Neural progenitor cell (in vitro differentiated cells): ENCODE results near the gene HIP1R. TPM values are rescaled to one million over a fixed set of nuclear protein-coding genes. Genes with fewer than 3 reads are reported as not detected.

Source experiments
- DNase-seq: peaks from one replicate; pipeline ENCODE4 v3.0.0-alpha.2; 2016; ENCODE audit warnings: low spot score
- H2AFZ ChIP-seq: fragments of 200-600 bp; sonication (generic); replicated peaks from 2 replicates; pipeline ENCODE4 v1.6.1; 2016; ENCODE audit warnings: antibody characterized with exemption
- H3F3A ChIP-seq: fragments of 200-600 bp; sonication (generic); 2 replicates; pipeline ENCODE4 v1.6.1; 2016; ENCODE audit warnings: antibody characterized with exemption, low read depth
- H3K27ac ChIP-seq: fragments of 200-600 bp; sonication (generic); 2 replicates; pipeline ENCODE4 v1.5.1; 2016; ENCODE audit warnings: mild to moderate bottlenecking
- H3K27me3 ChIP-seq: fragments of 200-600 bp; sonication (generic); 2 replicates; pipeline ENCODE4 v1.6.1; 2016; ENCODE audit warnings: mild to moderate bottlenecking, moderate library complexity
- H3K36me3 ChIP-seq: fragments of 200-600 bp; sonication (generic); 2 replicates; pipeline ENCODE4 v1.5.1; 2016
- H3K4me1 ChIP-seq: fragments of 200-600 bp; sonication (generic); 2 replicates; pipeline ENCODE4 v1.6.1; 2016; ENCODE audit warnings: mixed run types
- H3K4me2 ChIP-seq: fragments of 200-600 bp; sonication (generic); 2 replicates; pipeline ENCODE4 v1.6.1; 2016
- H3K4me3 ChIP-seq: fragments of 200-600 bp; sonication (generic); 2 replicates; pipeline ENCODE4 v1.5.1; 2016
- H3K79me2 ChIP-seq: fragments of 200-600 bp; sonication (generic); 2 replicates; pipeline ENCODE4 v1.6.1; 2016; ENCODE audit warnings: low read depth
- H3K9ac ChIP-seq: fragments of 200-600 bp; sonication (generic); 2 replicates; pipeline ENCODE4 v1.6.1; 2016
- H3K9me3 ChIP-seq: fragments of 200-600 bp; sonication (generic); 2 replicates; pipeline ENCODE4 v1.5.1; 2016; ENCODE audit warnings: low read depth
- H4K20me1 ChIP-seq: fragments of 200-600 bp; sonication (generic); 2 replicates; pipeline ENCODE4 v1.6.1; 2016; ENCODE audit warnings: low read depth
- H3K27ac Mint-ChIP-seq: 3 replicates; pipeline ENCODE4 v1.8.0; 2021; ENCODE audit warnings: mixed read lengths
- H3K27me3 Mint-ChIP-seq: 2 replicates; pipeline ENCODE4 v1.8.0; 2022; ENCODE audit warnings: low read depth, mild to moderate bottlenecking, inconsistent platforms, moderate library complexity, mixed read lengths; ENCODE audit not compliant: insufficient read depth
- H3K36me3 Mint-ChIP-seq: 3 replicates; pipeline ENCODE4 v1.8.0; 2021; ENCODE audit warnings: mixed read lengths
- H3K4me1 Mint-ChIP-seq: 3 replicates; pipeline ENCODE4 v1.8.0; 2021; ENCODE audit warnings: mixed read lengths
- H3K4me3 Mint-ChIP-seq: 3 replicates; pipeline ENCODE4 v1.8.0; 2021; ENCODE audit warnings: mild to moderate bottlenecking, moderate library complexity, mixed read lengths
- H3K9me3 Mint-ChIP-seq: 3 replicates; pipeline ENCODE4 v1.8.0; 2020; ENCODE audit warnings: mixed read lengths
- CTCF ChIP-seq: fragments of 200-600 bp; sonication (generic); IDR thresholded peaks from 2 replicates; pipeline ENCODE4 v1.5.1; 2017; ENCODE audit warnings: antibody characterized with exemption, mild to moderate bottlenecking
- EZH2 ChIP-seq: fragments of 200-600 bp; sonication (generic); IDR thresholded peaks from 2 replicates; pipeline ENCODE4 v1.6.1; 2017; ENCODE audit warnings: antibody characterized with exemption, mild to moderate bottlenecking, moderate library complexity
- EZH2phosphoT487 ChIP-seq: fragments of 200-600 bp; sonication (generic); IDR thresholded peaks from 2 replicates; pipeline ENCODE4 v1.6.1; 2017; ENCODE audit warnings: antibody characterized with exemption
- total RNA-seq: library from RNA; depleted of rRNA; stranded (reverse); fragments of >200 nt; gene quantifications from 2 replicates; pipeline ENCODE4 v1.2.3, GENCODE V29; 2015; ENCODE audit warnings: low replicate concordance

Gene HIP1R
- total RNA-seq, 1 donor from 2014 or later = 19.3 TPM

- H3K4me1 ChIP-seq = no peaks in the 10 kb centered on the region
- H3K27ac Mint-ChIP-seq = no peak overlapping the region
- no peaks in the 10 kb centered on the region for H3K9me3 Mint-ChIP-seq
- H2AFZ ChIP-seq = no peak overlapping the region
- H3K79me2 ChIP-seq = no peaks in the 10 kb centered on the region
- TF ChIP-seq CTCF (no peak), EZH2 (no peak), EZH2phosphoT487 (no peak)
- H3K27me3 ChIP-seq = no peaks in the 10 kb centered on the region
- H3F3A ChIP-seq = no peaks in the 10 kb centered on the region
- H3K4me1 Mint-ChIP-seq = peaks cover 12% of the 10 kb centered on the region
- H3K4me3 Mint-ChIP-seq = no peak overlapping the region
- H3K27ac ChIP-seq = no peak overlapping the region
- H3K36me3 ChIP-seq = no peaks in the 10 kb centered on the region
- no peak overlapping the region for H3K4me2 ChIP-seq
- no peak overlapping the region for H3K4me3 ChIP-seq
- DNase-seq = no peak
- no peak overlapping the region for H3K9ac ChIP-seq
- H4K20me1 ChIP-seq = peaks cover 15% of the 10 kb centered on the region
- H3K36me3 Mint-ChIP-seq = peaks cover 3% of the 10 kb centered on the region
- H3K27me3 Mint-ChIP-seq = peaks cover 3% of the 10 kb centered on the region
- no peaks in the 10 kb centered on the region for H3K9me3 ChIP-seq
Measured at GRCh38 chr12:122849352-122850047, 14.2 kb downstream of the HIP1R start.

- Mint-ChIP-seq H3K36me3 (peaks cover 3% of the 10 kb centered on the region), H3K4me3 (no peak overlapping the region), H3K27me3 (peaks cover 5% of the 10 kb centered on the region), H3K9me3 (no peaks in the 10 kb centered on the region), H3K4me1 (peaks cover 12% of the 10 kb centered on the region), H3K27ac (no peak overlapping the region)
- no peak for DNase-seq
- H3K9me3 ChIP-seq = no peaks in the 10 kb centered on the region
- no peaks in the 10 kb centered on the region for H3K79me2 ChIP-seq
- H3K27ac ChIP-seq = no peak overlapping the region
- H3K27me3 ChIP-seq = no peaks in the 10 kb centered on the region
- H4K20me1 ChIP-seq = peaks cover 15% of the 10 kb centered on the region
- no peaks in the 10 kb centered on the region for H3F3A ChIP-seq
- no peak overlapping the region for H2AFZ ChIP-seq
- no peaks in the 10 kb centered on the region for H3K36me3 ChIP-seq
- TF ChIP-seq CTCF (no peak), EZH2phosphoT487 (no peak), EZH2 (no peak)
- H3K9ac ChIP-seq = no peak overlapping the region
- H3K4me1 ChIP-seq = no peaks in the 10 kb centered on the region
- H3K4me3 ChIP-seq = no peak overlapping the region
- no peak overlapping the region for H3K4me2 ChIP-seq
Measured at GRCh38 chr12:122850048-122850445, 14.8 kb downstream of the HIP1R start.

DNA sequence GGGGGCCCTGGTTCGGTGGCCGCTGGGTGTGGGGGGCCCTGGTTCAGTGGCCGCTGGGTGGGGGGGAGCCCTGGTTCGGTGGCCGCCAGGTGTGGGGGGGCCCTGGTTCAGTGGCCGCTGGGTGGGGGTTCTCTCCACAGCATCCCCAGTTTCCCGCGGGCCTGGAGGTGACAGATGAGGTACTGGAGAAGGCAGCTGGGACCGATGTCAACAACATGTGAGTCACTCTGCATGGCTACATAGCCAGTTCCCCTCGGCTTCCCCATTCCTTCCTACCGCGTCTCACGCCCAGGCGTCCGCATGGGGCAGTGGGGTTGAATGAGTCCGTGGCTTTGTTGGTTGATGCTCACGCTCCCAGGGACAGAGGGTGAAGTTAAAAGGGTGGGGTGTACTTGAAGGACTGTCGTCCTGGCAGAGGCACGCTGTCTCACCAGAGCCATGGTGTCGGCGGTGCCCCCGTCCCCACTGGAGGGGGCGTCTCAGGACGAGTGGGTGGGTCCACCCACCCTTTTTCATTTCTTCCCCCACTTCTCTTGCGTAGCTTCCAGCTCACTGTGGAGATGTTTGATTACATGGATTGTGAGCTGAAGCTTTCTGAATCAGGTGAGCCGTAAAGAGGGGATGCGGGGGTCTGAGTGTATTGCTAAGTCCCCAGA is 15.6 kb downstream of the HIP1R start:
- Histone ChIP-seq H3K79me2 (no peaks in the 10 kb centered on the region), H3K9ac (no peak overlapping the region), H3K9me3 (no peaks in the 10 kb centered on the region), H3K27me3 (no peaks in the 10 kb centered on the region), H3K4me2 (no peak overlapping the region), H4K20me1 (peaks cover 10% of the 10 kb centered on the region), H3K4me1 (no peaks in the 10 kb centered on the region), H3F3A (no peaks in the 10 kb centered on the region), H3K4me3 (no peak overlapping the region), H2AFZ (no peak overlapping the region), H3K27ac (no peak overlapping the region), H3K36me3 (no peaks in the 10 kb centered on the region)
- no peak for TF ChIP-seq EZH2
- H3K9me3 Mint-ChIP-seq = no peaks in the 10 kb centered on the region
- H3K27me3 Mint-ChIP-seq = peaks cover 5% of the 10 kb centered on the region
- H3K36me3 Mint-ChIP-seq = peaks cover 3% of the 10 kb centered on the region
- no peak overlapping the region for H3K27ac Mint-ChIP-seq
- H3K4me1 Mint-ChIP-seq = peaks cover 12% of the 10 kb centered on the region
- no peak for DNase-seq
- no peak overlapping the region for H3K4me3 Mint-ChIP-seq

GRCh38 chr12:122851820-122852219 is 16.6 kb downstream of the HIP1R start:
- Histone ChIP-seq H3K9me3 (no peaks in the 10 kb centered on the region), H2AFZ (no peak overlapping the region), H3K27me3 (no peaks in the 10 kb centered on the region), H3K27ac (no peak overlapping the region), H3K79me2 (no peaks in the 10 kb centered on the region), H3K9ac (no peak overlapping the region), H3F3A (no peaks in the 10 kb centered on the region), H3K4me2 (no peak overlapping the region), H3K4me3 (no peak overlapping the region), H4K20me1 (peaks cover 5% of the 10 kb centered on the region), H3K36me3 (no peaks in the 10 kb centered on the region), H3K4me1 (no peaks in the 10 kb centered on the region)
- Mint-ChIP-seq H3K27me3 (peaks cover 5% of the 10 kb centered on the region), H3K27ac (no peak overlapping the region), H3K4me3 (no peak overlapping the region), H3K4me1 (peaks cover 12% of the 10 kb centered on the region), H3K9me3 (no peaks in the 10 kb centered on the region), H3K36me3 (peaks cover 3% of the 10 kb centered on the region)
- TF ChIP-seq EZH2phosphoT487 = no peak
- no peak for TF ChIP-seq EZH2
- no peak for TF ChIP-seq CTCF
- DNase-seq = no peak
